NCI-H187 (cell line): ENCODE results near the gene MOB2.
A peak's percentile ranks its signal among the peaks of the same experiment; 100 is the strongest.

Experiments
- DNase-seq, 2 experiments: peaks; one replicate each; lab custom pipeline; 2025; lab: John Stamatoyannopoulos, UW

MOB2 gene

GRCh38 chr11:1470681-1471611 lies 15.6 kb downstream of the MOB2 start:
- DNase-seq, result no peak

DNA sequence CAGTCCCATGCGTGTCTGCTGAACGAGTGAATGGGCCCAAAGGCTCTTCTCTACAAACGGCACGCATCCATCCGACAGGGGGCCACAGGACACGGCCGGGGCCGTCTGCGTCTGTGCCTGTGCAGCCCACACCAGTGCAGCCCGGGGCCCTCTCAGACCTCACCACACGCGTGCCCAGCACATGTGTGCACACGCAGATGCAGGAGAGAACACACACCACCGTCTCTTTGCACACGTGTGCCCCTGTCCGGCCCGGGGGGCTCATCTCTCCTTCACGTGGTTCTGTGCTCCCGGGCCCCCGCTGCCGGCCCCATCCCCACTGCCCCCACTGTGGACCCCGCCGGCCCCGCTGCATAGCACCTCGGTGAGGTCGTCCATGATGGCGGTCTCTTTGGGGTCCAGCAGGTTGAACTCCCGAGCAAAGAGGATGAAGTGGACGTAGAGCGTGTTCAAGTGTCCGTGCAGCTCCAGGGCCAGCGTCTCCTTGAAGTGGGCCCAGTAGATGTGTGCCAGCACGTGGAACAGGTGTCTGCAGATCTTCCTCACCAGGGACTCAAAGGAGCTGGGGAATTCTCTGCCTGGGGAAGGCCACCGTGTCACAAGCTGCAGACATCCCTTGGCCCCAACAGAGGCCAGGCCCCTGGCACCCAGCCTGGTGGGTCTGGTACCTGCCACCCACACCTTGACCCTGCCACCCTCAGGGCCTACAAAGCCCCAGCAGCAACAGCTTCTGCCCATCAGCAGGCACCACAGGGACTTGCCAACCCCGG lies 16.5 kb downstream of the MOB2 start:
- DNase-seq, result no peak

- no peak for DNase-seq
These were observed 17.2 kb downstream of the MOB2 start for GRCh38 chr11:1469287-1469910.

DNA sequence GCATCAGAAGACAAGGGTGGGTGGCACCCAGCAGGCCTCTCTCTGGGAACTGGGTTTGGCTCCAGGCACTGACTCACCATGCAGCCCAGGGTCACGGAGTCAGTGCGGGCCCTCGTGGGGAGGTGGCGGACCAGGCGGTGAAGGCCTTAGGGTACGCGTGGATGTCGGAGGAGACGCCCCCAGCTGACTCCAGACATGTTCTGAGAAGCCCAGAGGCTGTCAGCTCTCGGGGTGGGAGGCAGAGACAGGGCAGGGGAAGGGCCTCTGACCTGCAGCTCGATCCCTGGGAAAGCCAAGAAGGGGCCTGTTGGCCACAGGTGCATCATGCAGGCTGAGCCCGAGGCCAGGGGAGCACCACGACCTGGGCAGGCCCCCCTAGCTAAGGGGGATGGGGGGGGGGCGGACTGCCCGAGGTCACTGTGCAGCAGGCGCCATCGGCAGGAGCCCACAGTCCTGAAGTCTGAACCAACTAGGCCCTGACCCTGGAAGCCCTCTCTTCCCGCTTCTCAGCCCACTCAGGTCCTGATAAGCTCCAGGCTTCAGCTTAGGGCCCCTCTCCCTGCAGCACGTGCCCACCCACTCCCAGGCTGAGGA lies 18.0 kb downstream of the MOB2 start:
- no peak for DNase-seq

GRCh38 chr11:1468002-1468401 lies 18.6 kb downstream of the MOB2 start:
- no peak for DNase-seq

- DNase-seq, result no peak
These were observed 19.3 kb downstream of the MOB2 start for GRCh38 chr11:1467270-1467669.

DNA sequence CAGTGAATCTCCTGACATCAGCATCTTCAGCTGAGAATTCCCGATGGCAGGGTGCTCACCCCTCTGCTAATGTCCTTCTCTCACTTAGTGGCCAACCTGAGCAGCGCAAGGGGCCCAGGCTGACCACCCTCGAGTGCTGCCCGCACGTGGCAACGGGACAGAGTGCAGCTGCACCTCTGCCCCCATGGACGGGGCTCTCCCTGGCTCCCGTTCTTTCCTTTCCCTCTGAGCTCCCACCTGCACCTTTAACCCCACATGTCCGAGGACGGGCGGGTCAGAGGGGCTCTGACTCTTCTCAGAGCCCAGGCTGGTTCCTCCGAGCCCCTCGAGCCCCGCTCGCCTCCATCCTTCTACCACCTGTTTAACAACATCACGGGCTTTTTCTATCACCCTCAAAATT lies 19.8 kb downstream of the MOB2 start:
- no peak for DNase-seq

DNA sequence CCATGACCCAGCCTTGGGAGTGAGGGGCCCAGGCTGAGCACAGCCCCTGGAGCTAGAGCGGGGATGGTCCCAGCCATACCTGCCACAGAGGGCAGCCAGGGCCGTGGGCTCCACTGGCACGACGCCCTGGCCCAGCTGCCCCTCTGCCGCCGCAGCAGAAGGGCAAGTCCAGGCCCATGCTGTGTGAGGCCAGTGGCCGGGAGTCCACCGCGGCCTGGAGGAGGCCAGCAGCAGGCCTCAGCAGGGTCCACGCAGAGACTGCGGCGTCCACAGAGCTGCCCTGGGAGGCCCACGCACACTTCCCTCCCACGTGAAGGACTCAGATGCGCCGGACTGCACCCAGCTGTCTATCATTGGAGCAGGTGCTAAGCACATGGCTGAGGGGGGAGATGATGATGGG lies 23.5 kb downstream of the MOB2 start:
- DNase-seq, result no peak

DNA sequence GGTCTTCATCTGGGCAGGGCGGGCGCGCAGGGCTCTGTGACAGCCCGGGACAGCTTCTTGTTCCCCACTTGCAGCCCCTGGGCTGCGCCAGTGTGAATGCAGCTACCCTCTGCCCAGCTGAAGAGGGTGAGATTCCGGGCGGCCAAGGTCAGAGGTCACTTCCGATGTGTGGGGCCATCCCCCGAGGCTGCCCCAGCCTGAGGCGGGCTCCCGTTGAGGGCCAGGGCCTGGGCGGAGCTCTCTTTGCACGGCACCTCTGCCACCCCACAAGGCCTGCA lies 23.9 kb downstream of the MOB2 start:
- DNase-seq, result no peak

GRCh38 chr11:1461826-1462697 lies 24.5 kb downstream of the MOB2 start:
- DNase-seq, result no peak

- DNase-seq, result no peak
These were observed 25.4 kb downstream of the MOB2 start for GRCh38 chr11:1460986-1461825.

GRCh38 chr11:1460396-1460985 lies 26.1 kb downstream of the MOB2 start:
- DNase-seq, result no peak

GRCh38 chr11:1459764-1460395 lies 26.7 kb downstream of the MOB2 start:
- DNase-seq, result no peak

- no peak for DNase-seq
These were observed 27.4 kb downstream of the MOB2 start for GRCh38 chr11:1459219-1459575.

- DNase-seq, result peak; percentile 24 to 56
These were observed 28.0 kb downstream of the MOB2 start for GRCh38 chr11:1458340-1459218.

- no peak for DNase-seq
These were observed 28.7 kb downstream of the MOB2 start for GRCh38 chr11:1457856-1458255.

DNA sequence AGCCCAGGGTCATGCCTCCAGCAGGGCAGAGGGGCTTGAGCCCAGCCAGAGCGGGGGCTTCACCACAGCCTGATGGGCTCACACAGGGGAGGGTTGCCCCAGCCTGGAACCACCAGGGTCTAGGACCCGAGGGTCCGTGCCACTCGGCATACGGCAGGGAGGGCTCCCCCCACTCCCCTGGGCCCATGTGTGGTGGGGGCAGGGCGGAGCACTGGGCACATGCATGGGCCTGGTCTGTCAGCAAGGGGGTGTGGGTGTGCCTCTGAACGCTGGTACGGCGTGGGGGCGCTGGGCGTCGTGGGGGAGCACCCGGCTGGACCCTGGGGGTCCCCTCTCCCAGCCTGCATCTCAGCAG lies 29.3 kb downstream of the MOB2 start:
- no peak for DNase-seq

DNA sequence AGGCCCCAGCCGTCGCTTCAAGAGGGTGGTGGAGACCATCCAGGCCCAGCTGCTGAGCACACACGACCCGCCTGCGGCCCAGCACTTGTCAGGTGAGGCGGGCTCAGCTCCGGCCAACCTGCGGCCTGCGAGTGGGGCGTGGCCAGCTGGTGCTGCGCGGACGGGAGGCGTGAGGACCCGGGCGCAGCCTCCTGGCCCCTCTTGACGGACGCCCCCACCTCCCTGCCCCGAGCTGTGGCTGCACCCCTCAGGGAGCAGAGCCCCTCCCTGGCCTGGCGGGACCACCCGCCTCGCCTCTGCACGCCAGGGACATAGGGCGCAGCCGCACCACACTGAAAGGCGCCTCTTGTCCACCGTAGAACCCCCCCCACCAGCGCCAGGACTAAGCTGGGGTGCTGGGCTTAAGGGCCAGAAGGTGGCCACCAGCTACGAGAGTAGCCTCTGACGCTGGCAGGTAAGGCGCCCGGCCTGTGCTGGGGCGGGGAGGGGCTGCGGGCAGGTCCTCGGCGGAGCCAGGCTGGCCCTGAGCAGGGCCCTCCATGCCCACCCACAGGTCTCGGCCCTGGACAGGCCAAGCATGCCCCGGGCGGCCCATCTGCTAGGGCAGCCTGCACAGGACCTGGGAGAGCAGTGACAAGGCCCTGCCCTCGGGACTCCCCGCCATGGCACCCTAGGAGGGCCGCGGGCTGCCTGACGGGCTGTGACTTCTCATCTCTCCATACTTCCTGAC lies 29.8 kb downstream of the MOB2 start:
- DNase-seq, result no peak
